B cell (primary cell): ENCODE data around the gene PPP1R36.

Source experiments
- EZH2 ChIP-seq: IDR thresholded peaks from 2 replicates; pipeline ENCODE4 v1.6.1; 2012; ENCODE audit warnings: borderline replicate concordance, low read depth, mild to moderate bottlenecking, moderate library complexity, low read length; ENCODE audit not compliant: insufficient read depth, poor library complexity, severe bottlenecking
- TF ChIP-seq, protein P1 (sequence below): fragments of 200-600 bp; IDR thresholded peaks from one replicate; pipeline ENCODE4 v1.8.0; 2022; ENCODE audit warnings: antibody characterized with exemption, mild to moderate bottlenecking

DNA sequence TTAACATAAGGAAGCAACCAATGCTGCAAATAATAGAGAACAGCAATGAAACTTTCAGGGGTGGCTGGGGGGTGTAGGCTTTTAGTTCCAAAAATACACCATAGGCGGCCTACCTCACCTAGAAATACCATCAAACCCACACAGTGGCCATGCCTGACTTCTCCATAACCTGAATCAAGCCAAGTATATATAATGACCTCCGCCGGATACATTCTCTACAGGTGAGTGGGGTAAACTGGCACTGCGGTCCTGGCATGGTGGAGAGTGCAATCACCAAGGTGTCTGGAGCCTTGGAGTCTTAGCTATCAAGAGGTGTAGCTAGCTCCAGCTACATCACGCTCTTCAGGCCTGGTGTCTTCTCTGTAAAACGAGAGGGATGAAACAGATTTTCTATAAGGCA, 47.3 kb upstream of the PPP1R36 start:
- TF ChIP-seq, protein P1, sequence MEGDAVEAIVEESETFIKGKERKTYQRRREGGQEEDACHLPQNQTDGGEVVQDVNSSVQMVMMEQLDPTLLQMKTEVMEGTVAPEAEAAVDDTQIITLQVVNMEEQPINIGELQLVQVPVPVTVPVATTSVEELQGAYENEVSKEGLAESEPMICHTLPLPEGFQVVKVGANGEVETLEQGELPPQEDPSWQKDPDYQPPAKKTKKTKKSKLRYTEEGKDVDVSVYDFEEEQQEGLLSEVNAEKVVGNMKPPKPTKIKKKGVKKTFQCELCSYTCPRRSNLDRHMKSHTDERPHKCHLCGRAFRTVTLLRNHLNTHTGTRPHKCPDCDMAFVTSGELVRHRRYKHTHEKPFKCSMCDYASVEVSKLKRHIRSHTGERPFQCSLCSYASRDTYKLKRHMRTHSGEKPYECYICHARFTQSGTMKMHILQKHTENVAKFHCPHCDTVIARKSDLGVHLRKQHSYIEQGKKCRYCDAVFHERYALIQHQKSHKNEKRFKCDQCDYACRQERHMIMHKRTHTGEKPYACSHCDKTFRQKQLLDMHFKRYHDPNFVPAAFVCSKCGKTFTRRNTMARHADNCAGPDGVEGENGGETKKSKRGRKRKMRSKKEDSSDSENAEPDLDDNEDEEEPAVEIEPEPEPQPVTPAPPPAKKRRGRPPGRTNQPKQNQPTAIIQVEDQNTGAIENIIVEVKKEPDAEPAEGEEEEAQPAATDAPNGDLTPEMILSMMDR, result peak; percentile 44
- no peak for TF ChIP-seq EZH2
